Vagina (tissue), 2 donors: Measurements from ENCODE around the gene HSBP1L1.

Experiments used
- POLR2A ChIP-seq, 2 donors: fragments of 450-650 bp; IDR thresholded peaks; one replicate each; pipeline ENCODE4 v1.6.1; 2017; ENCODE audit warnings: antibody characterized with exemption in 2 of 2, mild to moderate bottlenecking in 2 of 2, moderate library complexity in 2 of 2
- TF ChIP-seq, protein P1 (sequence below), 3 experiments: fragments of 450-650 bp in 2 of 3; fragments of 200-600 bp in 1 of 3; sonication (generic) in 1 of 3; IDR thresholded peaks; one replicate each; pipeline ENCODE4 v1.5.1; 2017 to 2019; ENCODE audit warnings: antibody characterized with exemption in 3 of 3, mild to moderate bottlenecking in 2 of 3, moderate library complexity in 2 of 3

- TF ChIP-seq, protein P1, sequence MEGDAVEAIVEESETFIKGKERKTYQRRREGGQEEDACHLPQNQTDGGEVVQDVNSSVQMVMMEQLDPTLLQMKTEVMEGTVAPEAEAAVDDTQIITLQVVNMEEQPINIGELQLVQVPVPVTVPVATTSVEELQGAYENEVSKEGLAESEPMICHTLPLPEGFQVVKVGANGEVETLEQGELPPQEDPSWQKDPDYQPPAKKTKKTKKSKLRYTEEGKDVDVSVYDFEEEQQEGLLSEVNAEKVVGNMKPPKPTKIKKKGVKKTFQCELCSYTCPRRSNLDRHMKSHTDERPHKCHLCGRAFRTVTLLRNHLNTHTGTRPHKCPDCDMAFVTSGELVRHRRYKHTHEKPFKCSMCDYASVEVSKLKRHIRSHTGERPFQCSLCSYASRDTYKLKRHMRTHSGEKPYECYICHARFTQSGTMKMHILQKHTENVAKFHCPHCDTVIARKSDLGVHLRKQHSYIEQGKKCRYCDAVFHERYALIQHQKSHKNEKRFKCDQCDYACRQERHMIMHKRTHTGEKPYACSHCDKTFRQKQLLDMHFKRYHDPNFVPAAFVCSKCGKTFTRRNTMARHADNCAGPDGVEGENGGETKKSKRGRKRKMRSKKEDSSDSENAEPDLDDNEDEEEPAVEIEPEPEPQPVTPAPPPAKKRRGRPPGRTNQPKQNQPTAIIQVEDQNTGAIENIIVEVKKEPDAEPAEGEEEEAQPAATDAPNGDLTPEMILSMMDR (IDR thresholded peaks at IDR 0.05) = no peak
- TF ChIP-seq POLR2A (IDR thresholded peaks at IDR 0.05) = no peak
Measured at GRCh38 chr18:80004600-80005342, 40.3 kb downstream of the HSBP1L1 start.
